H1 (cell line): ENCODE data around the gene ENDOG.
"Not testable (repeated sequence)": the region's sequence is repeated elsewhere in the genome, so short reads cannot be mapped to it uniquely, and the experiment has no call there.

Experiments
- TF ChIP-seq, protein P1 (sequence below): IDR thresholded peaks from 2 replicates; pipeline ENCODE4 v1.6.1; 2012; ENCODE audit warnings: inconsistent platforms
- TF ChIP-seq, protein P2 (sequence below), 3 experiments: IDR thresholded peaks; 1 replicate in 2 of 3; 2 replicates in 1 of 3; pipeline versions ENCODE4 v1.5.1 to v1.6.1; 2011; ENCODE audit warnings: low read length in 3 of 3, mild to moderate bottlenecking in 3 of 3, inconsistent platforms in 2 of 3, low read depth in 1 of 3, moderate library complexity in 1 of 3; ENCODE audit not compliant: insufficient read depth in 1 of 3; ENCODE audit errors: control extremely low read depth in 1 of 3

DNA sequence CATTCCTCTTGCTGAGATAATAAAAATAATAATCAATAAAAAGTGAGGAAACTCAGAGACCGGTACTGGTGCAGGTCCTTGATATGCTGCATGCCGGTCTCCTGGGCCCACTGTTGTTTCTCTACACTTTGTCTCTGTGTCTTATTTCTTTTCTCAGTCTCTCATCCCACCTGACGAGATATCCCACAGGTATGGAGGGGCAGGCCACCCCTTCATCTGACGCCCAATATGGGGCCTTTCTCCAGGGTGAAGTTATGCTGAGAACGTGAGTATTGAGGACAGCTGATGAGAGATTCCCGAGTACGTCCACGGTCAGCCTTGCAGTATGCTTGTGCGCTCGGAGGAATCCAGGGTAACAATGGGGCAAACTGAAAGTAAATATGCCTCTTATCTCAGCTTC is 32.7 kb downstream of the ENDOG start:
- TF ChIP-seq, protein P1, sequence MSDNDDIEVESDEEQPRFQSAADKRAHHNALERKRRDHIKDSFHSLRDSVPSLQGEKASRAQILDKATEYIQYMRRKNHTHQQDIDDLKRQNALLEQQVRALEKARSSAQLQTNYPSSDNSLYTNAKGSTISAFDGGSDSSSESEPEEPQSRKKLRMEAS: not testable (repeated sequence)
- TF ChIP-seq, protein P2, sequence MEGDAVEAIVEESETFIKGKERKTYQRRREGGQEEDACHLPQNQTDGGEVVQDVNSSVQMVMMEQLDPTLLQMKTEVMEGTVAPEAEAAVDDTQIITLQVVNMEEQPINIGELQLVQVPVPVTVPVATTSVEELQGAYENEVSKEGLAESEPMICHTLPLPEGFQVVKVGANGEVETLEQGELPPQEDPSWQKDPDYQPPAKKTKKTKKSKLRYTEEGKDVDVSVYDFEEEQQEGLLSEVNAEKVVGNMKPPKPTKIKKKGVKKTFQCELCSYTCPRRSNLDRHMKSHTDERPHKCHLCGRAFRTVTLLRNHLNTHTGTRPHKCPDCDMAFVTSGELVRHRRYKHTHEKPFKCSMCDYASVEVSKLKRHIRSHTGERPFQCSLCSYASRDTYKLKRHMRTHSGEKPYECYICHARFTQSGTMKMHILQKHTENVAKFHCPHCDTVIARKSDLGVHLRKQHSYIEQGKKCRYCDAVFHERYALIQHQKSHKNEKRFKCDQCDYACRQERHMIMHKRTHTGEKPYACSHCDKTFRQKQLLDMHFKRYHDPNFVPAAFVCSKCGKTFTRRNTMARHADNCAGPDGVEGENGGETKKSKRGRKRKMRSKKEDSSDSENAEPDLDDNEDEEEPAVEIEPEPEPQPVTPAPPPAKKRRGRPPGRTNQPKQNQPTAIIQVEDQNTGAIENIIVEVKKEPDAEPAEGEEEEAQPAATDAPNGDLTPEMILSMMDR (IDR thresholded peaks at IDR 0.05; ENCODE audit: control extremely low read depth in 1 of 3, insufficient read depth in 1 of 3, low read depth in 1 of 3, low read length in 3 of 3): not testable (repeated sequence)
